Renal cortical epithelial cell (primary cell): Measurements from ENCODE around the gene PLCL1. TPM values are rescaled to one million over a fixed set of nuclear protein-coding genes. Genes with fewer than 3 reads are reported as not detected.
"Not testable (repeated sequence)": the region's sequence is repeated elsewhere in the genome, so short reads cannot be mapped to it uniquely, and the experiment has no call there.

Experiments used
- DNase-seq: peaks from one replicate; pipeline ENCODE4 v3.0.0-alpha.2; 2011; ENCODE audit warnings: low read depth
- total RNA-seq: library from RNA; depleted of rRNA; stranded (reverse); fragments of >200 nt; gene quantifications from 2 replicates; pipeline ENCODE4 v1.2.3, GENCODE V29; 2014

Gene PLCL1
- total RNA-seq, 1 donor from 2014 or later: 1.2 TPM

DNA sequence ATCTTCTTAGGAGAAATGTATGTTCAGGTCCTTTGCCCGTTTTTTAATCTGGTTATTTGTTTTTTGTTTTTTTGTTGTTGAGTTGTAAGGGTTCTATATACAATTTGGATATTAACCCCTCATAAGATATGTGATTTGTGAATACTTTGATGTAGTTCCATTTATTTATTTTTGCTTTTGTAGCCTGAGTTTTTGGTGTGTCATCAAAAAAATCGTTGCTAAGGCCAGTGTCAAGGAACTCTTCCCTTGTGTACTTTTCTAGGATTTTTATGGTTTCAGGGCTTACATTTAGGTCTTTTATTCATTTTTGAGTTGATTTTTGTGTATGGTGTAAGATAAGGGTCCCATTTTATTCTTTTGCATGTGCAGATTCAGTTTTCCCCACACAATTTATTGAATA, 372.6 kb downstream of the PLCL1 start:
- DNase-seq: no peak

GRCh38 chr2:198178766-198179165, 374.4 kb downstream of the PLCL1 start:
- DNase-seq: no peak

- no peak for DNase-seq
Measured at GRCh38 chr2:198186257-198186656, 381.9 kb downstream of the PLCL1 start.

GRCh38 chr2:198187841-198188240, 383.4 kb downstream of the PLCL1 start:
- no peak for DNase-seq

GRCh38 chr2:198188982-198189381, 384.6 kb downstream of the PLCL1 start:
- DNase-seq: no peak

DNA sequence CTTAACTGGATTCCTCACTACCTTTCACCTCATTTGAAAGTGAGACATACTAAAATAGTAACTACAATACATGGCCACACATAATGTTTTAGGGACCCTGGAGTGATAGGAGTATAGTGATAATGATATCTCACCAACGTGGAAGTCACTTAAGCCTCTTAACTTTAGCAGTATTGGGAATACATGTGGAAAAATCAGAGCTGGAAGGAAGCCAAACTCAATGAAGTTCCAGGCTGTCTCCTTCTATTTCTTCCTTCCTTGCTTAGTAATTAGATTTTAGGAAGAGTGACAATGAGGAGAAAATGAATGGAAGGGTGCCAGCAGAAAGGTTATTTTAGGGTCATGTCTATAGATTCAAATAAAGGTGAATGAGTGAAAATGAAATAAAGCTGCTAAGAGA, 387.3 kb downstream of the PLCL1 start:
- DNase-seq: no peak

GRCh38 chr2:198196556-198196955, 392.2 kb downstream of the PLCL1 start:
- not testable (repeated sequence) for DNase-seq

Other genes with a start within 250 kb of the PLCL1 start
- gene RFTN2, start 129.0 kb upstream of the PLCL1 start, total RNA-seq: under 0.01 and 0.05 TPM in 2 replicates
- gene MARS2, start 99.2 kb upstream of the PLCL1 start, total RNA-seq: 8.9 and 10.5 TPM in 2 replicates
- gene BOLL, start 19.3 kb upstream of the PLCL1 start, total RNA-seq: not detected in 2 replicates